ENCODE measurements around the gene EEF2K.
"Not testable (repeated sequence)": the region's sequence is repeated elsewhere in the genome, so short reads cannot be mapped to it uniquely, and the experiment has no call there.

Gene EEF2K

GRCh38 chr16:22206013-22206841, at the start of gene EEF2K:
Gene EEF2K, plus strand, starts transcription at chr16:22206278. Its CDS starts 19,452 bp downstream, at chr16:22225730.
- DNase-seq = peak; percentile 78

- DNase-seq = no peak
Observed at GRCh38 chr16:22161401-22161800, 44.7 kb upstream of the EEF2K start.

GRCh38 chr16:22161999-22162655, 44.0 kb upstream of the EEF2K start, which contains the start of gene SDR42E2:
Gene SDR42E2, plus strand, starts transcription at chr16:22162506. Its CDS starts 3,077 bp downstream, at chr16:22165583.
- peak; percentile 33 for DNase-seq

- no peak for DNase-seq
Observed at GRCh38 chr16:22162656-22163009, 43.4 kb upstream of the EEF2K start.

GRCh38 chr16:22163806-22164205, 42.3 kb upstream of the EEF2K start:
- no peak for DNase-seq

GRCh38 chr16:22164482-22164881, 41.6 kb upstream of the EEF2K start:
- DNase-seq = no peak

- DNase-seq = no peak
Observed at GRCh38 chr16:22165508-22166285, 40.4 kb upstream of the EEF2K start.

- no peak for DNase-seq
Observed at GRCh38 chr16:22171953-22172352, 34.1 kb upstream of the EEF2K start.

- not testable (repeated sequence) for DNase-seq
Observed at GRCh38 chr16:22172642-22173041, 33.4 kb upstream of the EEF2K start.

- DNase-seq = no peak
Observed at GRCh38 chr16:22174642-22175041, 31.4 kb upstream of the EEF2K start.

- no peak for DNase-seq
Observed at GRCh38 chr16:22177968-22178930, 27.8 kb upstream of the EEF2K start.

- no peak for DNase-seq
Observed at GRCh38 chr16:22181426-22181825, 24.7 kb upstream of the EEF2K start.

- no peak for DNase-seq
Observed at GRCh38 chr16:22181843-22182242, 24.2 kb upstream of the EEF2K start.

GRCh38 chr16:22183335-22183734, 22.7 kb upstream of the EEF2K start:
- DNase-seq = no peak

GRCh38 chr16:22183901-22184614, 22.0 kb upstream of the EEF2K start:
- no peak for DNase-seq

GRCh38 chr16:22184615-22184968, 21.5 kb upstream of the EEF2K start:
- no peak for DNase-seq

GRCh38 chr16:22186517-22186916, 19.6 kb upstream of the EEF2K start:
- no peak for DNase-seq

- DNase-seq = no peak
Observed at GRCh38 chr16:22188267-22188594, 17.8 kb upstream of the EEF2K start.

- DNase-seq = no peak
Observed at GRCh38 chr16:22188595-22189442, 17.3 kb upstream of the EEF2K start.

GRCh38 chr16:22189473-22190080, 16.5 kb upstream of the EEF2K start:
- DNase-seq = no peak
